HepG2 (cell line): ENCODE measurements around the gene MTREX. TPM values are rescaled to one million over a fixed set of nuclear protein-coding genes. Genes with fewer than 3 reads are reported as not detected.

Source experiments
- BATF2 ChIP-seq: sonication (generic); formaldehyde crosslinking; IDR thresholded peaks from 2 replicates; pipeline ENCODE4 v1.8.0; 2022; ENCODE audit warnings: mild to moderate bottlenecking, missing genetic modification reagents, moderate library complexity
- FOSL2 ChIP-seq: sonication (generic); formaldehyde crosslinking; IDR thresholded peaks from 2 replicates; pipeline ENCODE4 v1.4.0; 2020; ENCODE audit warnings: missing genetic modification reagents
- HOMEZ ChIP-seq: IDR thresholded peaks from 2 replicates; pipeline ENCODE4 v1.6.1; 2016; ENCODE audit warnings: low read depth
- KDM5A ChIP-seq: fragments of 200-600 bp; sonication (generic); IDR thresholded peaks from 2 replicates; pipeline ENCODE4 v1.7.0; 2018; ENCODE audit warnings: antibody characterized with exemption, mild to moderate bottlenecking, low read length, borderline replicate concordance
- MAF1 ChIP-seq: sonication (generic); formaldehyde crosslinking; IDR thresholded peaks from 2 replicates; pipeline ENCODE4 v1.5.0; 2020; ENCODE audit warnings: missing genetic modification reagents, borderline replicate concordance
- NONO ChIP-seq, 2 experiments: fragments of 450-650 bp in 1 of 2; sonication (generic) in 1 of 2; formaldehyde crosslinking in 1 of 2; IDR thresholded peaks in 1 of 2; conservative IDR thresholded peaks in 1 of 2; 2 replicates each; pipeline versions ENCODE4 v1.6.1 to v1.8.0; 2017 to 2022; ENCODE audit warnings: mild to moderate bottlenecking in 1 of 2, missing genetic modification reagents in 1 of 2, moderate library complexity in 1 of 2
- RNF219 ChIP-seq: sonication (generic); formaldehyde crosslinking; IDR thresholded peaks from 2 replicates; pipeline ENCODE4 v1.5.0; 2020; ENCODE audit warnings: mild to moderate bottlenecking, missing genetic modification reagents
- SNRNP70 ChIP-seq: fragments of 200-400 bp; formaldehyde crosslinking; IDR thresholded peaks from 2 replicates; pipeline ENCODE4 v1.6.1; 2017; ENCODE audit warnings: mild to moderate bottlenecking, low read depth, low read length, moderate library complexity
- SP4 ChIP-seq: sonication (generic); formaldehyde crosslinking; IDR thresholded peaks from 2 replicates; pipeline ENCODE4 v1.8.1; 2023; ENCODE audit warnings: mild to moderate bottlenecking, missing genetic modification reagents
- TCF7L2 ChIP-seq: IDR thresholded peaks from 2 replicates; pipeline ENCODE4 v1.6.1; 2011; ENCODE audit warnings: mild to moderate bottlenecking, low read depth, low read length, moderate library complexity
- ZFX ChIP-seq: sonication (generic); formaldehyde crosslinking; IDR thresholded peaks from 2 replicates; pipeline ENCODE4 v1.4.0; 2020; ENCODE audit warnings: mild to moderate bottlenecking, low read depth, missing genetic modification reagents, moderate library complexity
- ZNF230 ChIP-seq: sonication (generic); formaldehyde crosslinking; IDR thresholded peaks from 2 replicates; pipeline ENCODE4 v1.4.0; 2020; ENCODE audit warnings: mild to moderate bottlenecking, missing genetic modification reagents
- ZNF446 ChIP-seq: sonication (generic); formaldehyde crosslinking; IDR thresholded peaks from 2 replicates; pipeline ENCODE4 v1.5.0; 2020; ENCODE audit warnings: mild to moderate bottlenecking, missing genetic modification reagents
- ZNF709 ChIP-seq: sonication (generic); formaldehyde crosslinking; IDR thresholded peaks from 2 replicates; pipeline ENCODE4 v1.5.0; 2020; ENCODE audit warnings: mild to moderate bottlenecking, missing genetic modification reagents
- ZNF724P ChIP-seq: sonication (generic); formaldehyde crosslinking; IDR thresholded peaks from 2 replicates; pipeline ENCODE4 v1.8.0; 2022; ENCODE audit warnings: missing genetic modification reagents, borderline replicate concordance
- ZNF816 ChIP-seq: sonication (generic); formaldehyde crosslinking; IDR thresholded peaks from 2 replicates; pipeline ENCODE4 v1.8.0; 2022; ENCODE audit warnings: missing genetic modification reagents, mild to moderate bottlenecking, borderline replicate concordance
- polyA plus RNA-seq, 8 experiments: library from polyadenylated mRNA; depleted of rRNA in 3 of 8; stranded (reverse) in 7 of 8; unstranded in 1 of 8; fragments of >200 nt; fragmentation: Illumina TruSeq in 4 of 8; extraction: Trizol in 4 of 8; gene quantifications; 2 replicates each; pipeline versions ENCODE4 v1.2.1 to v1.2.3, GENCODE V29; 2011 to 2016; ENCODE audit warnings: low read depth in 4 of 8, missing spikeins in 1 of 8, mixed read lengths in 1 of 8; ENCODE audit not compliant: insufficient read depth in 1 of 8
- total RNA-seq, 5 experiments: library from RNA; depleted of rRNA; stranded (reverse); fragments of >200 nt; fragmentation: Illumina TruSeq; extraction: Trizol; gene quantifications; 2 replicates each; pipeline ENCODE4 v1.2.3, GENCODE V29; 2016; ENCODE audit warnings: low read depth in 1 of 5
- TF ChIP-seq, protein P1 (sequence below): sonication (generic); formaldehyde crosslinking; IDR thresholded peaks from 2 replicates; pipeline ENCODE4 v1.4.0; 2020; ENCODE audit warnings: mild to moderate bottlenecking, missing genetic modification reagents
- TF ChIP-seq, protein P2 (sequence below): sonication (generic); formaldehyde crosslinking; IDR thresholded peaks from 2 replicates; pipeline ENCODE4 v1.4.0; 2020; ENCODE audit warnings: missing genetic modification reagents

The MTREX gene
- total and polyA plus RNA-seq, 2 of the 13 experiments (the other 11 are each of a cell fraction or from before 2014, with no cell fraction given) = 16.4 to 91.5 TPM

- TF ChIP-seq, protein P1, sequence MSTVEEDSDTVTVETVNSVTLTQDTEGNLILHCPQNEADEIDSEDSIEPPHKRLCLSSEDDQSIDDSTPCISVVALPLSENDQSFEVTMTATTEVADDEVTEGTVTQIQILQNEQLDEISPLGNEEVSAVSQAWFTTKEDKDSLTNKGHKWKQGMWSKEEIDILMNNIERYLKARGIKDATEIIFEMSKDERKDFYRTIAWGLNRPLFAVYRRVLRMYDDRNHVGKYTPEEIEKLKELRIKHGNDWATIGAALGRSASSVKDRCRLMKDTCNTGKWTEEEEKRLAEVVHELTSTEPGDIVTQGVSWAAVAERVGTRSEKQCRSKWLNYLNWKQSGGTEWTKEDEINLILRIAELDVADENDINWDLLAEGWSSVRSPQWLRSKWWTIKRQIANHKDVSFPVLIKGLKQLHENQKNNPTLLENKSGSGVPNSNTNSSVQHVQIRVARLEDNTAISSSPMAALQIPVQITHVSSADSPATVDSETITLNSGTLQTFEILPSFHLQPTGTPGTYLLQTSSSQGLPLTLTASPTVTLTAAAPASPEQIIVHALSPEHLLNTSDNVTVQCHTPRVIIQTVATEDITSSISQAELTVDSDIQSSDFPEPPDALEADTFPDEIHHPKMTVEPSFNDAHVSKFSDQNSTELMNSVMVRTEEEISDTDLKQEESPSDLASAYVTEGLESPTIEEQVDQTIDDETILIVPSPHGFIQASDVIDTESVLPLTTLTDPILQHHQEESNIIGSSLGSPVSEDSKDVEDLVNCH (CRISPR knock-in tag) = peak; percentile 42; the same call in 1 of the 2 replicates
- TF ChIP-seq HOMEZ (CRISPR knock-in tag) (peak; percentile 21; the same call in 1 of the 2 replicates), MAF1 (no peak), SP4 (peak; percentile 73), SNRNP70 (no peak), ZNF446 (no peak), KDM5A (peak; percentile 63), FOSL2 (0 out of 2 replicates have a peak, but pooled peaks have one; percentile 7), NONO (IDR thresholded peaks at IDR 0.05) (no peak), NONO (CRISPR knock-in tag; conservative IDR thresholded peaks at IDR 0.05) (peak; percentile 22; the same call in 1 of the 2 replicates), TCF7L2 (no peak), BATF2 (CRISPR knock-in tag) (peak; percentile 57; the same call in 1 of the 2 replicates), ZNF709 (CRISPR knock-in tag) (peak; percentile 79; the same call in 1 of the 2 replicates), ZNF724P (no peak), ZFX (CRISPR knock-in tag) (peak; percentile 95), ZNF230 (CRISPR knock-in tag) (peak; percentile 49; the same call in 1 of the 2 replicates), ZNF816 (CRISPR knock-in tag) (peak; percentile 81), RNF219 (CRISPR knock-in tag) (0 out of 2 replicates have a peak, but pooled peaks have one; percentile 39)
- TF ChIP-seq, protein P2, sequence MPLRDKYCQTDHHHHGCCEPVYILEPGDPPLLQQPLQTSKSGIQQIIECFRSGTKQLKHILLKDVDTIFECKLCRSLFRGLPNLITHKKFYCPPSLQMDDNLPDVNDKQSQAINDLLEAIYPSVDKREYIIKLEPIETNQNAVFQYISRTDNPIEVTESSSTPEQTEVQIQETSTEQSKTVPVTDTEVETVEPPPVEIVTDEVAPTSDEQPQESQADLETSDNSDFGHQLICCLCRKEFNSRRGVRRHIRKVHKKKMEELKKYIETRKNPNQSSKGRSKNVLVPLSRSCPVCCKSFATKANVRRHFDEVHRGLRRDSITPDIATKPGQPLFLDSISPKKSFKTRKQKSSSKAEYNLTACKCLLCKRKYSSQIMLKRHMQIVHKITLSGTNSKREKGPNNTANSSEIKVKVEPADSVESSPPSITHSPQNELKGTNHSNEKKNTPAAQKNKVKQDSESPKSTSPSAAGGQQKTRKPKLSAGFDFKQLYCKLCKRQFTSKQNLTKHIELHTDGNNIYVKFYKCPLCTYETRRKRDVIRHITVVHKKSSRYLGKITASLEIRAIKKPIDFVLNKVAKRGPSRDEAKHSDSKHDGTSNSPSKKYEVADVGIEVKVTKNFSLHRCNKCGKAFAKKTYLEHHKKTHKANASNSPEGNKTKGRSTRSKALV (CRISPR knock-in tag) = peak; percentile 45; the same call in 1 of the 2 replicates
These were observed at the start of gene MTREX, which contains the start of gene DHX29 (continued) for GRCh38 chr5:55307383-55308253.
